ENCODE measurements around the gene TGFA.

Gene TGFA

DNA sequence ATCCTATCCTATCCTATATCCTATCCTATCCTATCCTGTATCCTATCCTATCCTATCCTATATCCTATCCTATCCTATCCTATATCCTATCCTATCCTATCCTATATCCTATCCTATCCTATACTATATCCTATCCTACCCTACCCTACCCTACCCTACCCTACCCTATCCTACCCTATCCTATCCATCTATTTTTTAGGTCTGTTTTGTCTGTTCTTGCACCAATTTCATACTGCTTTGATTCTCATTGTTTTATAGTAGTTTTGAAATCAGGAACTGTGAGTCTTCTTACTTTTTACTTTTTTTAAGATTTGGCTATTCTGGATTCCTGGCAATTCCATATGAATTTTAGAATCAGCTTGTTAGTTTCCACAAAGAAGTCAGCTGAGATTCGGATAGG is 118.5 kb downstream of the TGFA start:
- Histone ChIP-seq H3K4me3 (ENCODE audit: low read length) (no peak overlapping the region), H3K9me3 (ENCODE audit: control insufficient read depth, low read length) (no peaks in the 10 kb centered on the region), H3K4me1 (ENCODE audit: control insufficient read depth, insufficient read depth, low read length) (peaks cover 4% of the 10 kb centered on the region), H3K36me3 (ENCODE audit: control insufficient read depth, insufficient read depth, low read length, severe bottlenecking) (no peaks in the 10 kb centered on the region), H3K9ac (ENCODE audit: low read length) (no peak overlapping the region), H3K27me3 (replicated peaks; ENCODE audit: control insufficient read depth, insufficient read depth, low read length) (no peaks in the 10 kb centered on the region)
- DNase-seq (ENCODE audit: low read depth) = no peak

DNA sequence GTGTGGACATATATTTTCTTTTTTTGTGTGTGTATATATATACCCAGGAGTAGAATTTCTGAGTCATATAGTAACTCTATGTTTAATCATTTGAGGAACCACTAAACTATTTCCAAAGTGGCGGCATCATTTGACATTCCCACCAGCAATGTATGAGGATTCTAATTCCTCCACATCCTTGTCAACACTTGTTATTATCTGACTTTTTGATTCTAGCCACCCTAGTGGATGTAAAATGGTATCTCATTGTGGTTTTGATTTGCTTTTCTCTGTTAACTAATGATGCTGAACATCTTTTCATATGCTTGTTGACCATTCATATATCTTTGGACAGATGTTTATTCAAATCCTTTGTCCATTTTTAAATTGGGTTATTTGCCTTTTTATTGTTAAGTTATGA is 120.3 kb downstream of the TGFA start:
- H3K4me3 ChIP-seq (ENCODE audit: low read length) = no peak overlapping the region
- H3K27me3 ChIP-seq (replicated peaks; ENCODE audit: control insufficient read depth, insufficient read depth, low read length) = no peaks in the 10 kb centered on the region
- H3K4me1 ChIP-seq (ENCODE audit: control insufficient read depth, insufficient read depth, low read length) = peaks cover 4% of the 10 kb centered on the region

DNA sequence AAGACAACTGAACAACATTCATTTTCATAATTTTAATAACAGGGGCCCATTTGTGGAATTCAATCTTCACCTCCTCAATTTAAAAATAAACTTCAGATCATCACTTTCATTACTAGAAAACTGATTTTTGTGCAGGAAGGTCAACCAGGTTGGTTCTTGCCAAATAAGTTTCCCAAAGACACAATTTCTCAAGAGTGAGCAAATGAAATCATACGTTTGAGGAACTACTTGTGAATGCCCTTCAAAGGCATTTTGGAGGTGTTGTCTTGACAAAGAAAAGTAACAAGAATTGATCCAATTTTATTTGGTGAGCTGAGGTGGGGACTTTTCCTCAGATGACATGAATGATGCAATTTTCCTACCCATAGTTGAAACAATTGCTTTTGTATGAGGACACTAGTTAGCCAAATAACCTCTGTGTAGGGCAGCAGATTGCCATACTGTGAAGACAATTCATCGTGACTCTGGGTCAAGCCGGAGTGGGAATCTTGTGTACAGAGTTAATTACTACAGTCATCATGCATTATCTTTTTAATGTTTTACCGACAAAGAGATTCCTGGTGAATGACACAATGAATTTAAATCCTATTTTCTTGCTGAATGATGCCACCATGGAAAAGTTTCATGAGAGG is 121.8 kb downstream of the TGFA start:
- DNase-seq (ENCODE audit: low read depth) = no peak
- no peak overlapping the region for H3K4me3 ChIP-seq (ENCODE audit: low read length)
- H3K4me1 ChIP-seq (ENCODE audit: control insufficient read depth, insufficient read depth, low read length) = peaks cover 4% of the 10 kb centered on the region
- H3K27me3 ChIP-seq (replicated peaks; ENCODE audit: control insufficient read depth, insufficient read depth, low read length) = no peaks in the 10 kb centered on the region
- H3K9me3 ChIP-seq (ENCODE audit: control insufficient read depth, low read length) = no peaks in the 10 kb centered on the region
- no peak overlapping the region for H3K9ac ChIP-seq (ENCODE audit: low read length)
- no peaks in the 10 kb centered on the region for H3K36me3 ChIP-seq (ENCODE audit: control insufficient read depth, insufficient read depth, low read length, severe bottlenecking)

More for the DNA sequence above, 120.3 kb downstream of the TGFA start:
- no peak for DNase-seq (ENCODE audit: low read depth)
- H3K9ac ChIP-seq (ENCODE audit: low read length) = no peak overlapping the region
- no peaks in the 10 kb centered on the region for H3K36me3 ChIP-seq (ENCODE audit: control insufficient read depth, insufficient read depth, low read length, severe bottlenecking)
- no peaks in the 10 kb centered on the region for H3K9me3 ChIP-seq (ENCODE audit: control insufficient read depth, low read length)

DNA sequence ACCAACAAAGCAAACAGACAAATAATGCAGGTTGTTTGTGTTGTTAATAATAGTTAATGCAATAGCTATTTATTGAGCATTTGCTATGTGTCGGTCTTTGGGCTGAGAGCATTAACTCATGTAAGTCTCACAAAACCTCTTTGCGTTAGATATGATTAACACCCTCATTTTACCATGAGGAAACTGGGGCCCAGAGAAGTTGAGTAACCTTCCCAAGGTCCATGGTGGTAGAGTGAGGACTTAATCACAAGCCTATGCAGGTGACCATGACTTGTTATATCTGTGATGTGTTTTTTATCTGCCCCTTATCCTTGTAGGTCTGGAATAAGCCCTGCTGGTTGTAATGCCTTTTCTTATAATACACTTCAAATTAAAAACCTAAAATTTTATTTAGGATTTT is 127.3 kb downstream of the TGFA start:
- no peak for DNase-seq (ENCODE audit: low read depth)
- H3K4me3 ChIP-seq (ENCODE audit: low read length) = no peak overlapping the region
- H3K9ac ChIP-seq (ENCODE audit: low read length) = no peak overlapping the region
- peaks cover 8% of the 10 kb centered on the region for H3K27me3 ChIP-seq (replicated peaks; ENCODE audit: control insufficient read depth, insufficient read depth, low read length)
- no peaks in the 10 kb centered on the region for H3K36me3 ChIP-seq (ENCODE audit: control insufficient read depth, insufficient read depth, low read length, severe bottlenecking)
- H3K9me3 ChIP-seq (ENCODE audit: control insufficient read depth, low read length) = no peaks in the 10 kb centered on the region
- H3K4me1 ChIP-seq (ENCODE audit: control insufficient read depth, insufficient read depth, low read length) = no peaks in the 10 kb centered on the region

DNA sequence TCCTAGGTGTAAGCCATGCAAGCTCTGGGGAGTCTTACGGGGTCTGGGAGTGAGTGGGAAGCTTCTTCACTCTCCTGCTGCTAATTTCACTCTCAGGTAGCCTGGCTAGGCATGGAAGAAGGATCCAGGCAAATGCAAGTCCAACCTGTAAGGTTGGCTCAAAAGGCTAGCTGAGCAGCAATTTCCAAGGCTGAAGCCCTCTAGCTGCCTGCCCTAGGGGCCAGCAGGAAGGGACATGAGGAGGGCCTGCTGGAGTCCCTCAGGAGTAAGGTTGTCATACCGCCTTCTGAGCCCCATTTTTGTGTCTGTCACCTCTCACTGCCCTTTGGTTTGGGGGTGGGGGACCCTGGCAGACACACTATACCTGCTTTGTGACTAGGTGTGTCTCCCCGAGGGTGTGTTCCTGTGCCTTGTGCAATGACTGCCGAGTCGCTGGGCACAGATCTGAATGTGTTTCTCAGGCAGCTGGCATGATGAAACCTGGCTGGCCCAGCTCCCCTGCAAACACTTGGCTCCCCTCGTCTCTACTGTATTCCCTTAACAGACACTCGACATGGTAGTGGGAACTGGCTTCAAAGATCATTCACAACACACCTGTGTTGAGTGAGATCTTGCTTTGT is 127.8 kb downstream of the TGFA start:
- H3K36me3 ChIP-seq (ENCODE audit: control insufficient read depth, insufficient read depth, low read length, severe bottlenecking) = no peaks in the 10 kb centered on the region
- H3K27me3 ChIP-seq (replicated peaks; ENCODE audit: control insufficient read depth, insufficient read depth, low read length) = peaks cover 8% of the 10 kb centered on the region
- H3K4me1 ChIP-seq (ENCODE audit: control insufficient read depth, insufficient read depth, low read length) = no peaks in the 10 kb centered on the region
- no peak for DNase-seq (ENCODE audit: low read depth)
- no peak overlapping the region for H3K4me3 ChIP-seq (ENCODE audit: low read length)
- H3K9me3 ChIP-seq (ENCODE audit: control insufficient read depth, low read length) = no peaks in the 10 kb centered on the region
- H3K9ac ChIP-seq (ENCODE audit: low read length) = no peak overlapping the region

DNA sequence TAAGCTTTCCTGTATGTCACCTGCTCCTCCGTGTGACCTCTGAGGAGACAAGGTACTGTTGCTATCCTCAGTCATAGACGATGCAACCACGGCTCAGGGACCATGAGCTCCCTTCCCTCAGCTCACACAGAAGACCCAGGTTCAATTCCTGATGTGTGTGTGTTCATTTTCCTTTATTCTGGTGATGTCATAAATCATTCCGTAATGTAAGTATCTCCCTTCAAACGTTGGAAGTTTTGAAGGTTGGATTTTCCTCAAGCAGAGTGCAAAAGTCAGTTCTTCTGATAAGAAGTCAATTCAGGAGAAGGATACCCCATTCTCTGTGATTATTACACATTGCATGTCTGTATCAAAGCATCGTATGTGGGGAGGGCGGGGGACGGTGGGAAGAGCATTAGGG is 132.9 kb downstream of the TGFA start:
- no peaks in the 10 kb centered on the region for H3K9me3 ChIP-seq (ENCODE audit: control insufficient read depth, low read length)
- H3K27me3 ChIP-seq (replicated peaks; ENCODE audit: control insufficient read depth, insufficient read depth, low read length) = peaks cover 22% of the 10 kb centered on the region
- no peaks in the 10 kb centered on the region for H3K36me3 ChIP-seq (ENCODE audit: control insufficient read depth, insufficient read depth, low read length, severe bottlenecking)
- no peak overlapping the region for H3K9ac ChIP-seq (ENCODE audit: low read length)
- no peak overlapping the region for H3K4me3 ChIP-seq (ENCODE audit: low read length)
- H3K4me1 ChIP-seq (ENCODE audit: control insufficient read depth, insufficient read depth, low read length) = no peaks in the 10 kb centered on the region
- no peak for DNase-seq (ENCODE audit: low read depth)

DNA sequence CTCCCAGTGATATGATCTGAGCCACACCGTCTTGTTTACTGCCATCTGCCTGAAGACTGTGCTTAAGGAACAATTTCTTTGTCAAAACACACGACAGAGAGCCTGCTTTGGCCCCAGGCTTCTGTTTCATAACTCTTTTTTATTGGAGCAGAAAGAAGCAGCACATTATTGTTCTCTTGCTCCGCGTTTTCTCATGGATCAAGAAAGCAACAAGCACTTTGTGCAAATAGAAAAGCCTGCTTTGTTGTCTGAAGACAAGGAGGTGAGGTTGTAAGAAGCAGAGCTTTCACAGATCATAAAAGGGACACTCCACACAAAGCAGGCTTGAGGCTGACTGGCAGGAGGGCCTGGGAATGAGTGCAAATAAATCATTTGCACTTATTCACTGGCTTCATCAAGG is 133.5 kb downstream of the TGFA start:
- no peak overlapping the region for H3K9ac ChIP-seq (ENCODE audit: low read length)
- no peaks in the 10 kb centered on the region for H3K9me3 ChIP-seq (ENCODE audit: control insufficient read depth, low read length)
- no peaks in the 10 kb centered on the region for H3K36me3 ChIP-seq (ENCODE audit: control insufficient read depth, insufficient read depth, low read length, severe bottlenecking)
- H3K27me3 ChIP-seq (replicated peaks; ENCODE audit: control insufficient read depth, insufficient read depth, low read length) = peaks cover 22% of the 10 kb centered on the region
- H3K4me3 ChIP-seq (ENCODE audit: low read length) = no peak overlapping the region
- H3K4me1 ChIP-seq (ENCODE audit: control insufficient read depth, insufficient read depth, low read length) = no peaks in the 10 kb centered on the region
- DNase-seq (ENCODE audit: low read depth) = no peak

DNA sequence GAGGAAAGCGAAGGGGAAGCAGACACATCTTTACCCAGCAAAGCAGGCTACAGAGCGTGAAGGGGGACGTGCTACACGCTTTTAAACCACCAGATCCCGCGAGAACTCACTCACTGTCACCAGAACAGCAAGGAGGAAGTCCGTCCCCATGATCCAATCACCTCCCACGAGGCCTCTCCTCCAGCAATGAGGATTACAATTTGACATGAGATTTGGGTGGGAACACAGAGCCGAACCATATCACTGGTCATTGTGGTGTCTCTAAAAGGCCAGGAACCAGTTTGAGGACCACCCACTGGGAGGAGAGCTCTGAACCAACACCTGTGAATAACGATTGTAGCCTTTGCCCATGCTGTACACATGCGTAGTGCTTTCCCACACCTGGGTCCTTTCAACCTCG is 135.1 kb downstream of the TGFA start:
- DNase-seq (ENCODE audit: low read depth) = no peak
- H3K27me3 ChIP-seq (replicated peaks; ENCODE audit: control insufficient read depth, insufficient read depth, low read length) = peaks cover 28% of the 10 kb centered on the region
- no peak overlapping the region for H3K9ac ChIP-seq (ENCODE audit: low read length)
- no peaks in the 10 kb centered on the region for H3K9me3 ChIP-seq (ENCODE audit: control insufficient read depth, low read length)
- H3K4me1 ChIP-seq (ENCODE audit: control insufficient read depth, insufficient read depth, low read length) = no peaks in the 10 kb centered on the region
- H3K36me3 ChIP-seq (ENCODE audit: control insufficient read depth, insufficient read depth, low read length, severe bottlenecking) = no peaks in the 10 kb centered on the region
- no peak overlapping the region for H3K4me3 ChIP-seq (ENCODE audit: low read length)

DNA sequence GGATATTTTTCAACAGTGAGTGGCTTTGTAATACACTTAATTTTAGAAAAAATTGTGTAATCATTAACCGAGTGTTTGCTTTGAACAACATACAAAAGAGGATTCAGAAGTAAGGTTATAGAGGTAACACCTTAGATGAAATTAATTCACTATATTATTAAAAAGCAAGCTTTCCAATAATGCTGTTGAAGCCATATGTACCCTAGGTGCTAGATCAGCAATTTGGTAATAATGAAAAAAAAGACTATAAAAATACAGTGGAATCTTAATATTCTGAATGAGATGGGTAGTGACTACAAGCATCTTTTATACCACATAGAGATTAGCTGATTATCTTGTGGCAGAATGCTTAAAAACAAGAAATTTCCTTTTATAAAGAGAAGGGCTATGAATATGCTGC is 136.6 kb downstream of the TGFA start:
- peaks cover 36% of the 10 kb centered on the region for H3K27me3 ChIP-seq (replicated peaks; ENCODE audit: control insufficient read depth, insufficient read depth, low read length)

DNA sequence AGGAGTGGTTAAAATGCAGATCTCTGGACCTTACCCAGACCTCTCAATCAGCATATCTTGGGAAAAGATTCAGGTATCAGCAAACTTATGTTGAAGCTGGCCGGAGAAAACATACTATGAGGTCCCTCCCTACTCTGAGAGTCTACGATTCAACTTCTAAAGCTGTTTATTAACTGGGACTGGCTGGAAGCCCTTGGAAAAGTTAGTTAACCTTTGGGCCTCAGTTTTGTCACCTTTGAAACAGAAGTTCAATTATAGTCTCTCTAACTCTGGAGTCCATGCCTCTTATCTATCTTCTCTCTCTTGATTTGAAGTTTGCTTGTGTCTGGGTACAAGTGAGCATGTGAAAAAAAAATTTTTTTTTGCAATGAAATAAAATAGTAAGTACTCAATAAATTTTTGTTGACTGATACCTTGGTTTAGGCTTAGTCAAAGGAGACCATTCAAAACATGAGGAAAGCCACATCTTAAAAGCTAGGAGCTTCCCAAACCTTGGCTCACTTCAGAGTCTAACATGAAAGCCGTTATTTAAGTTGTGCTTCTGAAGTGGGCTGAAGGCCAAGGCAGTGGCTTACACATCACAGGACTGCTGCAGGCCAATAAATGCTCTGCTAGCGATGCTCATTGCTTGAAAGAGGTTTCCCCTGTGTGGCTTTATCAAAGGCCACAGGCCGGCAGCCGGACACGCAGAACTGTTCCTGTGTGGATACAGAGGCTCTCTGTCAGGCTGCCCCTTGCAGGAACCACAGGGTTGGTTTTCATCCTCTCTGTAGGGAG is 141.1 kb downstream of the TGFA start:
- Histone ChIP-seq H3K27me3 (replicated peaks; ENCODE audit: control insufficient read depth, insufficient read depth, low read length) (peaks cover 42% of the 10 kb centered on the region), H3K36me3 (ENCODE audit: control insufficient read depth, insufficient read depth, low read length, severe bottlenecking) (no peaks in the 10 kb centered on the region), H3K9ac (ENCODE audit: low read length) (no peak overlapping the region), H3K9me3 (ENCODE audit: control insufficient read depth, low read length) (no peaks in the 10 kb centered on the region), H3K4me1 (ENCODE audit: control insufficient read depth, insufficient read depth, low read length) (no peaks in the 10 kb centered on the region), H3K4me3 (ENCODE audit: low read length) (no peak overlapping the region)
- DNase-seq (ENCODE audit: low read depth) = no peak

More for the DNA sequence above, 136.6 kb downstream of the TGFA start:
- no peaks in the 10 kb centered on the region for H3K36me3 ChIP-seq (ENCODE audit: control insufficient read depth, insufficient read depth, low read length, severe bottlenecking)
- no peak for DNase-seq (ENCODE audit: low read depth)
- no peaks in the 10 kb centered on the region for H3K9me3 ChIP-seq (ENCODE audit: control insufficient read depth, low read length)
- no peaks in the 10 kb centered on the region for H3K4me1 ChIP-seq (ENCODE audit: control insufficient read depth, insufficient read depth, low read length)
- H3K4me3 ChIP-seq (ENCODE audit: low read length) = no peak overlapping the region
- no peak overlapping the region for H3K9ac ChIP-seq (ENCODE audit: low read length)

DNA sequence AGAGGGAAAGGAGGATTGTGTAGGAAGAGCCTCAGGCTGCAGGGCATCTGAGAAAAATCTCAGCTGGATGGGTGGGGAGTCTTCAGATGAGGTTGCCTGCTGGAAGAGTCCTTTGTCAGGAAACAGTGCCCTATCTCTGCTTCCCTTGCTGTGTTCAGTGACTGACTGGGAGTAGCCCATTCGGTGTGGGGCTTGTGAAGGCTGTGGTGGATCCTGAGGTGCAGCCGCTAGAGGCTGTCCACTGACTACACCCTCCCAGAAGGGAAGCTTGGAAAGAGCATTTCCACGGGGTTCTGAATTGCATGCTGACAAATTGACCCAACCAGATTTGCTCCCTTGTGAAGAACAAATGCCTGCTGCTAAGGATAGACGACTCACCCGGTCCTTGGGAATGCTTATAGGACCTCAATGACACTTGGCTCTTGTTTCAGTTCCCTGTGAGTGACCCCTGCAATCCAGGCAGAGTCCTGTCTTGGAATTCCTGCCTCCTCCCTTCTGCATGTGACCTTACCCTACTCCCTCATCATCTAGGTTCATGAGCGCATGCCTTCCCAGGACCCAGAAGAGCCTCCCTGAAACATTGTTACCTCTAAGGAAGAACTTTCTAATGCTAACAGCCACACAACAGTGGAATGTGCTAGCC is 142.0 kb downstream of the TGFA start:
- no peak overlapping the region for H3K4me3 ChIP-seq (ENCODE audit: low read length)
- H3K4me1 ChIP-seq (ENCODE audit: control insufficient read depth, insufficient read depth, low read length) = no peaks in the 10 kb centered on the region
- H3K9ac ChIP-seq (ENCODE audit: low read length) = no peak overlapping the region
- H3K27me3 ChIP-seq (replicated peaks; ENCODE audit: control insufficient read depth, insufficient read depth, low read length) = peaks cover 42% of the 10 kb centered on the region
- no peak for DNase-seq (ENCODE audit: low read depth)
- no peaks in the 10 kb centered on the region for H3K36me3 ChIP-seq (ENCODE audit: control insufficient read depth, insufficient read depth, low read length, severe bottlenecking)
- H3K9me3 ChIP-seq (ENCODE audit: control insufficient read depth, low read length) = no peaks in the 10 kb centered on the region

Data from adipocyte (in vitro differentiated cells).